GM12878 (cell line): ENCODE results near the gene ADGRF1. TPM values are rescaled to one million over a fixed set of nuclear protein-coding genes. Genes with fewer than 3 reads are reported as not detected.

ENCODE experiments used
- ATAC-seq: fragments of 200-7000 bp; cut with Tn5 transposase; 3 replicates; pipeline ENCODE4 v1.9.1; 2020; ENCODE audit warnings: mild to moderate bottlenecking, moderate library complexity
- BruUV-seq: library from RNA; stranded (reverse); fragments of 400-500 nt; replicated peaks from 2 replicates; lab custom pipeline; 2021; lab: Mats Ljungman, UMichigan
- CTCF ChIA-PET: fragments of 300-600 bp; sonication (Branson Sonifier 250); formaldehyde crosslinking; extraction: SDS; loops from one replicate; lab custom pipeline; 2021; ENCODE audit warnings: inconsistent platforms; lab: Yijun Ruan, JAX
- POLR2A ChIA-PET: fragments of 350-600 bp; formaldehyde crosslinking; extraction: SDS; loops from one replicate; lab custom pipeline; 2021; ENCODE audit warnings: inconsistent platforms; lab: Charles Lee
- RAD21 ChIA-PET: fragments of 300-600 bp; sonication (Branson Sonifier 250); formaldehyde crosslinking; loops from one replicate; lab custom pipeline; 2023; ENCODE audit warnings: antibody characterized with exemption; ENCODE audit not compliant: unreplicated experiment; lab: Charles Lee
- SMC1A ChIA-PET: fragments of 300-600 bp; sonication (Branson Sonifier 250); formaldehyde crosslinking; loops from one replicate; lab custom pipeline; 2023; ENCODE audit not compliant: unreplicated experiment, uncharacterized antibody; lab: Charles Lee
- DNase-seq: peaks from one replicate; pipeline ENCODE4 v3.0.0-alpha.2; 2011; ENCODE audit warnings: low read depth, low spot score
- FAIRE-seq: peaks from 3 replicates; lab custom pipeline; 2011; peaks lifted over from hg19 to GRCh38; lab: Jason Lieb, UNC
- H2AFZ ChIP-seq: 2 replicates; pipeline ENCODE4 v1.6.0; 2011; ENCODE audit warnings: low read depth, low read length, control low read depth; ENCODE audit not compliant: control insufficient read depth
- H3K27ac ChIP-seq: 2 replicates; pipeline ENCODE4 v1.5.1; 2011; ENCODE audit warnings: control low read depth; ENCODE audit not compliant: control insufficient read depth, insufficient read depth
- H3K27me3 ChIP-seq, 2 experiments: replicated peaks in 1 of 2; 2 replicates each; pipeline versions ENCODE4 v1.6.0 to v1.6.1; 2011; ENCODE audit warnings: low read length in 1 of 2; ENCODE audit not compliant: control insufficient read depth in 2 of 2, insufficient read depth in 2 of 2
- H3K36me3 ChIP-seq, 2 experiments: 2 replicates each; pipeline ENCODE4 v1.5.1; 2011; ENCODE audit warnings: low read length in 1 of 2; ENCODE audit not compliant: control insufficient read depth in 2 of 2, insufficient read depth in 2 of 2
- H3K4me1 ChIP-seq: 2 replicates; pipeline ENCODE4 v1.6.1; 2011; ENCODE audit warnings: mild to moderate bottlenecking, low read length, moderate library complexity, mixed read lengths; ENCODE audit not compliant: control insufficient read depth, insufficient read depth
- H3K4me2 ChIP-seq: 2 replicates; pipeline ENCODE4 v1.6.0; 2011; ENCODE audit warnings: control low read depth; ENCODE audit not compliant: control insufficient read depth, insufficient read depth
- H3K4me3 ChIP-seq: fragments of 200-600 bp; sonication (generic); 2 replicates; pipeline ENCODE4 v1.5.1; 2016
- H3K79me2 ChIP-seq: 2 replicates; pipeline ENCODE4 v1.6.0; 2011; ENCODE audit warnings: low read length; ENCODE audit not compliant: control insufficient read depth, insufficient read depth
- H3K9ac ChIP-seq: 2 replicates; pipeline ENCODE4 v1.8.0; 2011; ENCODE audit warnings: low read length, control low read depth, mixed read lengths; ENCODE audit not compliant: control insufficient read depth, insufficient read depth
- H3K9me3 ChIP-seq: replicated peaks from 3 replicates; pipeline ENCODE4 v1.5.1; 2011; ENCODE audit warnings: mild to moderate bottlenecking, low read length; ENCODE audit not compliant: control insufficient read depth, insufficient read depth
- H4K20me1 ChIP-seq: 2 replicates; pipeline ENCODE4 v1.6.0; 2011; ENCODE audit not compliant: control insufficient read depth, insufficient read depth
- POLR2AphosphoS2 ChIP-seq: IDR thresholded peaks from 2 replicates; pipeline ENCODE4 v1.6.1; 2011; ENCODE audit warnings: low read depth, mild to moderate bottlenecking, low read length, improper control_type of control experiment, moderate library complexity
- SIN3A ChIP-seq: IDR thresholded peaks from 2 replicates; pipeline ENCODE4 v1.6.1; 2012; ENCODE audit warnings: low read depth, low read length, improper control_type of control experiment
- ZNF217 ChIP-seq: fragments of 450-650 bp; IDR thresholded peaks from 2 replicates; pipeline ENCODE4 v1.6.1; 2017; ENCODE audit warnings: antibody characterized with exemption, mild to moderate bottlenecking
- WGBS: methylation state at CpG from one replicate; pipeline ENCODE4 v1.1.6; 2016; ENCODE audit warnings: low lambda C conversion rate; ENCODE audit not compliant: insufficient replicate concordance, insufficient coverage; ENCODE audit errors: missing lambda C conversion rate; 5-methylcytosine and 5-hydroxymethylcytosine counted together
- in situ Hi-C: fragments of 300-500 bp; cut with MboI; formaldehyde crosslinking; loops from 9 replicates; pipeline ENCODE4 v1.14.3; 2018; ENCODE audit warnings: mixed read lengths
- intact Hi-C: fragments of 100-400 bp; cut with micrococcal nuclease; formaldehyde crosslinking; loops from one replicate; pipeline ENCODE4 v1.14.2; 2022; ENCODE audit not compliant: unreplicated experiment
- polyA plus RNA-seq, 11 experiments: library from polyadenylated mRNA; depleted of rRNA in 4 of 11; unstranded in 6 of 11; stranded (reverse) in 5 of 11; fragments of >200 nt; fragmentation: Nextera tagmentation in 4 of 11; fragmentation: Illumina TruSeq in 1 of 11; extraction: Ambion mirVana in 4 of 11; extraction: Trizol in 1 of 11; gene quantifications; 1 replicate in 1 of 11; 2 replicates in 10 of 11; pipeline versions ENCODE4 v1.2.1 to v1.2.3, GENCODE V29; 2011 to 2016; ENCODE audit warnings: inconsistent platforms in 2 of 11, missing spikeins in 2 of 11, low read depth in 1 of 11
- total RNA-seq, 4 experiments: library from RNA; depleted of rRNA in 3 of 4; stranded (reverse); fragments of >200 nt in 3 of 4; fragmentation: Illumina TruSeq in 1 of 4; extraction: Trizol in 1 of 4; gene quantifications; 2 replicates each; pipeline versions ENCODE4 v1.2.1 to v1.2.3, GENCODE V29; 2013 to 2021
- TF ChIP-seq, protein P1 (sequence below): fragments of 450-650 bp; IDR thresholded peaks from 2 replicates; pipeline ENCODE4 v1.6.1; 2017; ENCODE audit warnings: antibody characterized with exemption, mild to moderate bottlenecking, moderate library complexity

The ADGRF1 gene
- total and polyA plus RNA-seq, 10 of the 15 experiments (the other 5 are each of a cell fraction or from before 2014, with no cell fraction given): 0.05 TPM; not detected in 9

DNA sequence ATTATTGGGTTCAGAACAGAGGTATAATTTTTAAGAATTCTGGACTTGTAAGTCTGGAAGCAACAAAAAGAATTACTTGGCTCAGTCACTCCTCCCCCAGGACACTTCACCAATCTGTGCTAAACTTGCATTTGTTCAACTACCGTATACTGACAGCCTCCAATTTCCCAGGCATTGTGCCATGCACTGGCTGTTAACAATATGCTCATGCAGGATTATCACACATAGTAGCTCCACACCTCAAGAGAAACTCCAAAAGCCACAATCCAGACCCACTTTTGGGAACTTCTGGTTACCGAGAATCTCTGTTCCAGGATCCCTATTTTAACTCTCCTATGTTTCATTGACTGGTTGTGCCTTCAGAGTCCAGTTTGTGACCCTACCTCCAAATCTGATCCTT, 7.7 kb downstream of the ADGRF1 start:
- Histone ChIP-seq H2AFZ (no peak overlapping the region), H3K9ac (no peak overlapping the region), H3K9me3 (no peaks in the 10 kb centered on the region), H3K4me3 (no peak overlapping the region), H3K4me2 (no peak overlapping the region), H3K4me1 (no peaks in the 10 kb centered on the region), H3K79me2 (no peaks in the 10 kb centered on the region), H3K27ac (no peak overlapping the region), H4K20me1 (no peaks in the 10 kb centered on the region), H3K27me3 (no peaks in the 10 kb centered on the region), H3K36me3 (no peaks in the 10 kb centered on the region)
- no peak for DNase-seq
- POLR2A ChIA-PET: no interaction called here
- CTCF ChIA-PET: interaction anchor here (1.3 to 2.5 kb wide), 2 partner anchors 10 to 12 kb away, joined by 6 to 11 read pairs; no protein-coding TSS in a partner anchor
- no peak for TF ChIP-seq SIN3A
- TF ChIP-seq POLR2AphosphoS2: no peak
- TF ChIP-seq, protein P1, sequence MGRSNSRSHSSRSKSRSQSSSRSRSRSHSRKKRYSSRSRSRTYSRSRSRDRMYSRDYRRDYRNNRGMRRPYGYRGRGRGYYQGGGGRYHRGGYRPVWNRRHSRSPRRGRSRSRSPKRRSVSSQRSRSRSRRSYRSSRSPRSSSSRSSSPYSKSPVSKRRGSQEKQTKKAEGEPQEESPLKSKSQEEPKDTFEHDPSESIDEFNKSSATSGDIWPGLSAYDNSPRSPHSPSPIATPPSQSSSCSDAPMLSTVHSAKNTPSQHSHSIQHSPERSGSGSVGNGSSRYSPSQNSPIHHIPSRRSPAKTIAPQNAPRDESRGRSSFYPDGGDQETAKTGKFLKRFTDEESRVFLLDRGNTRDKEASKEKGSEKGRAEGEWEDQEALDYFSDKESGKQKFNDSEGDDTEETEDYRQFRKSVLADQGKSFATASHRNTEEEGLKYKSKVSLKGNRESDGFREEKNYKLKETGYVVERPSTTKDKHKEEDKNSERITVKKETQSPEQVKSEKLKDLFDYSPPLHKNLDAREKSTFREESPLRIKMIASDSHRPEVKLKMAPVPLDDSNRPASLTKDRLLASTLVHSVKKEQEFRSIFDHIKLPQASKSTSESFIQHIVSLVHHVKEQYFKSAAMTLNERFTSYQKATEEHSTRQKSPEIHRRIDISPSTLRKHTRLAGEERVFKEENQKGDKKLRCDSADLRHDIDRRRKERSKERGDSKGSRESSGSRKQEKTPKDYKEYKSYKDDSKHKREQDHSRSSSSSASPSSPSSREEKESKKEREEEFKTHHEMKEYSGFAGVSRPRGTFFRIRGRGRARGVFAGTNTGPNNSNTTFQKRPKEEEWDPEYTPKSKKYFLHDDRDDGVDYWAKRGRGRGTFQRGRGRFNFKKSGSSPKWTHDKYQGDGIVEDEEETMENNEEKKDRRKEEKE: no peak
- TF ChIP-seq ZNF217: no peak
- no peak for ATAC-seq
- in situ Hi-C loops: no loop called here
- no peak for FAIRE-seq
- RAD21 ChIA-PET: no interaction called here
- SMC1A ChIA-PET: interaction anchor here (1.5 kb wide), 1 partner anchor 9 kb away, joined by 5 read pairs; no protein-coding TSS in a partner anchor
- WGBS: 28% methylated on average over 2 of the region's 2 CpGs
- no TSS peak for BruUV-seq
- intact Hi-C loops: no loop called here
